ENCODE data around the gene CD1C. TPM values are rescaled to one million over a fixed set of nuclear protein-coding genes. Genes with fewer than 3 reads are reported as not detected.

CD1C gene
- total RNA-seq, 1 donor: not detected

DNA sequence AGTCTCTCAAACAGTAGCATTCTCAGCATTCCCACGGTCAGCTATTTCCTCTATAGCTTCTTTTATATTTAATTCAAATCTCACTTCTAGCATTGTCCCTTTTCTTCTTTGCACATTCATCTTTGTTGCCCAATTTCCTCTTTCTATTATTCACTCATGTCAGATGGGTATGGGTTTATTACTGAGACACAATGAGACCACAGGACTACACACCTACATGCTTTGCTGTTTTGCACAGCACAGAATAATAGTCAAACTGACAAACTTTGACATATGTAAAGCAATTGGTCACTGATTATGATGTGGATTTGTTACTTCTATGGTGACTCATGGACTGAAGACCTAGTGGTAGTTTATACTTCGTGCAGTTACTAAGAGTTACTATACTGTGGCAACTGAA is 5.8 kb upstream of the CD1C start:
- TF ChIP-seq, protein P1, sequence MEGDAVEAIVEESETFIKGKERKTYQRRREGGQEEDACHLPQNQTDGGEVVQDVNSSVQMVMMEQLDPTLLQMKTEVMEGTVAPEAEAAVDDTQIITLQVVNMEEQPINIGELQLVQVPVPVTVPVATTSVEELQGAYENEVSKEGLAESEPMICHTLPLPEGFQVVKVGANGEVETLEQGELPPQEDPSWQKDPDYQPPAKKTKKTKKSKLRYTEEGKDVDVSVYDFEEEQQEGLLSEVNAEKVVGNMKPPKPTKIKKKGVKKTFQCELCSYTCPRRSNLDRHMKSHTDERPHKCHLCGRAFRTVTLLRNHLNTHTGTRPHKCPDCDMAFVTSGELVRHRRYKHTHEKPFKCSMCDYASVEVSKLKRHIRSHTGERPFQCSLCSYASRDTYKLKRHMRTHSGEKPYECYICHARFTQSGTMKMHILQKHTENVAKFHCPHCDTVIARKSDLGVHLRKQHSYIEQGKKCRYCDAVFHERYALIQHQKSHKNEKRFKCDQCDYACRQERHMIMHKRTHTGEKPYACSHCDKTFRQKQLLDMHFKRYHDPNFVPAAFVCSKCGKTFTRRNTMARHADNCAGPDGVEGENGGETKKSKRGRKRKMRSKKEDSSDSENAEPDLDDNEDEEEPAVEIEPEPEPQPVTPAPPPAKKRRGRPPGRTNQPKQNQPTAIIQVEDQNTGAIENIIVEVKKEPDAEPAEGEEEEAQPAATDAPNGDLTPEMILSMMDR (IDR thresholded peaks at IDR 0.05; ENCODE audit: extremely low read depth, low read depth, low read length): no peak
- DNase-seq (ENCODE audit: insufficient read length, low spot score, missing footprints): no peak
- H3K4me3 ChIP-seq (ENCODE audit: insufficient read depth, low read length): no peak overlapping the region
- no peaks in the 10 kb centered on the region for H3K36me3 ChIP-seq (ENCODE audit: insufficient read depth, low read length)
- H3K27me3 ChIP-seq (ENCODE audit: insufficient read depth, low read length): no peaks in the 10 kb centered on the region
- no peaks in the 10 kb centered on the region for H3K79me2 ChIP-seq (ENCODE audit: insufficient read depth, low read length)
- H3K4me1 ChIP-seq (ENCODE audit: insufficient read depth, low read length): no peaks in the 10 kb centered on the region
- no peak overlapping the region for H3K4me2 ChIP-seq (ENCODE audit: insufficient read depth, low read length)
- no peak overlapping the region for H3K27ac ChIP-seq (ENCODE audit: low read depth, low read length)
- no peaks in the 10 kb centered on the region for H3K9me3 ChIP-seq (ENCODE audit: low read depth, low read length)
- no peak overlapping the region for H2AFZ ChIP-seq (ENCODE audit: low read length)
- H4K20me1 ChIP-seq (ENCODE audit: insufficient read depth, low read length): no peaks in the 10 kb centered on the region

GRCh38 chr1:158285756-158286241 is 3.9 kb upstream of the CD1C start:
- Histone ChIP-seq H3K9me3 (ENCODE audit: low read depth, low read length) (no peaks in the 10 kb centered on the region), H3K4me3 (ENCODE audit: insufficient read depth, low read length) (no peak overlapping the region), H3K4me1 (ENCODE audit: insufficient read depth, low read length) (no peaks in the 10 kb centered on the region), H3K36me3 (ENCODE audit: insufficient read depth, low read length) (no peaks in the 10 kb centered on the region), H4K20me1 (ENCODE audit: insufficient read depth, low read length) (no peaks in the 10 kb centered on the region), H3K79me2 (ENCODE audit: insufficient read depth, low read length) (no peaks in the 10 kb centered on the region), H3K27me3 (ENCODE audit: insufficient read depth, low read length) (no peaks in the 10 kb centered on the region), H2AFZ (ENCODE audit: low read length) (no peak overlapping the region), H3K4me2 (ENCODE audit: insufficient read depth, low read length) (no peak overlapping the region), H3K27ac (ENCODE audit: low read depth, low read length) (no peak overlapping the region)
- no peak for DNase-seq (ENCODE audit: insufficient read length, low spot score, missing footprints)
- TF ChIP-seq, protein P1 (IDR thresholded peaks at IDR 0.05; ENCODE audit: extremely low read depth, low read depth, low read length): no peak

DNA sequence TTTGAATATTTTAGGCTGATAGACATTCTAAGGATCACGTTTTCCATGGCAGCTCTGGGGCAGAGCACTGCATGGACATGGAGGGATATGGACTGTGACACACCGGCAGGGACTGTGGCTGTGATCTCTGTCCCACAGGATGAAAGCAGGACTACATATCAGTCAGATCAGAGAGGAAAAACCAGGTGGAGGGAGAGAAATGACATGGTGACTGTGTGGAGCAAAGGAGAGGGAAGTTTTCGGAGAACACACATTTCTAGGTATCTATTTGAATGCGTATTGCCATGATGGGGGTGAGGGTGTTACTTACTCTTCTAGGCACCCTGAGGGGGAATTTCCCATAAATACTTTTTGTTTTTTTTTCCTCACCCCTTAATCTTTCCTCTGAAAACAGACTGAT is 3.2 kb upstream of the CD1C start:
- no peaks in the 10 kb centered on the region for H3K27me3 ChIP-seq (ENCODE audit: insufficient read depth, low read length)
- H4K20me1 ChIP-seq (ENCODE audit: insufficient read depth, low read length): no peaks in the 10 kb centered on the region
- no peak overlapping the region for H3K27ac ChIP-seq (ENCODE audit: low read depth, low read length)
- no peak overlapping the region for H3K4me3 ChIP-seq (ENCODE audit: insufficient read depth, low read length)
- no peaks in the 10 kb centered on the region for H3K4me1 ChIP-seq (ENCODE audit: insufficient read depth, low read length)
- no peak for DNase-seq (ENCODE audit: insufficient read length, low spot score, missing footprints)
- no peak overlapping the region for H2AFZ ChIP-seq (ENCODE audit: low read length)
- TF ChIP-seq, protein P1 (IDR thresholded peaks at IDR 0.05; ENCODE audit: extremely low read depth, low read depth, low read length): no peak
- H3K9me3 ChIP-seq (ENCODE audit: low read depth, low read length): no peaks in the 10 kb centered on the region
- H3K4me2 ChIP-seq (ENCODE audit: insufficient read depth, low read length): no peak overlapping the region
- no peaks in the 10 kb centered on the region for H3K79me2 ChIP-seq (ENCODE audit: insufficient read depth, low read length)
- no peaks in the 10 kb centered on the region for H3K36me3 ChIP-seq (ENCODE audit: insufficient read depth, low read length)

DNA sequence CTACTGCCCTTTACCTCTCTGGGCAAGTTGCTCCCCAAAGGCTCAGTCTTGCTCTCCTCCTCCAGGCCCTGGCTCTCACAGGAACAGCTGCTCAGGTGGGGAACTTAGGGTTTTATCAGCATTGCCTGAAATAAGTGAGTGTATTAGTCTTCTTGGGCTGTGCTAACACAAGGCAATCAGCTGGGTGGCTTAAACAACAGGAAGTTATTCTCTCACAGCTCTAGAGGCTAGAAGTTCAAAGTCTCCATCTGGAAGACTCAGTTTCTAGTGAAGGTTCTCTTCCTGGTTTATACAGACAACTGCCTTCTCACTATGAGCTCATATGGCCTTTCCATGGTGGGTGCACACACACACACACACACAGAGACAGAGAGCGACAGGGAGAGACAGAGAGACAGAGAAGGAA is 2.8 kb upstream of the CD1C start:
- no peak overlapping the region for H3K4me2 ChIP-seq (ENCODE audit: insufficient read depth, low read length)
- no peaks in the 10 kb centered on the region for H3K4me1 ChIP-seq (ENCODE audit: insufficient read depth, low read length)
- no peak overlapping the region for H3K4me3 ChIP-seq (ENCODE audit: insufficient read depth, low read length)
- H4K20me1 ChIP-seq (ENCODE audit: insufficient read depth, low read length): no peaks in the 10 kb centered on the region
- DNase-seq (ENCODE audit: insufficient read length, low spot score, missing footprints): no peak
- TF ChIP-seq, protein P1 (IDR thresholded peaks at IDR 0.05; ENCODE audit: extremely low read depth, low read depth, low read length): no peak
- H2AFZ ChIP-seq (ENCODE audit: low read length): no peak overlapping the region
- H3K9me3 ChIP-seq (ENCODE audit: low read depth, low read length): no peaks in the 10 kb centered on the region
- H3K79me2 ChIP-seq (ENCODE audit: insufficient read depth, low read length): no peaks in the 10 kb centered on the region
- no peaks in the 10 kb centered on the region for H3K36me3 ChIP-seq (ENCODE audit: insufficient read depth, low read length)
- H3K27ac ChIP-seq (ENCODE audit: low read depth, low read length): no peak overlapping the region
- H3K27me3 ChIP-seq (ENCODE audit: insufficient read depth, low read length): no peaks in the 10 kb centered on the region
